22Rv1 (cell line): ENCODE data around the gene CECR2.

Source experiments
- ZFX ChIP-seq: fragments of 450-650 bp; IDR thresholded peaks from 2 replicates; pipeline ENCODE4 v1.6.1; 2017; ENCODE audit warnings: antibody characterized with exemption, borderline replicate concordance
- TF ChIP-seq, protein P1 (sequence below): fragments of 450-650 bp; IDR thresholded peaks from 2 replicates; pipeline ENCODE4 v1.5.1; 2017; ENCODE audit warnings: mild to moderate bottlenecking

DNA sequence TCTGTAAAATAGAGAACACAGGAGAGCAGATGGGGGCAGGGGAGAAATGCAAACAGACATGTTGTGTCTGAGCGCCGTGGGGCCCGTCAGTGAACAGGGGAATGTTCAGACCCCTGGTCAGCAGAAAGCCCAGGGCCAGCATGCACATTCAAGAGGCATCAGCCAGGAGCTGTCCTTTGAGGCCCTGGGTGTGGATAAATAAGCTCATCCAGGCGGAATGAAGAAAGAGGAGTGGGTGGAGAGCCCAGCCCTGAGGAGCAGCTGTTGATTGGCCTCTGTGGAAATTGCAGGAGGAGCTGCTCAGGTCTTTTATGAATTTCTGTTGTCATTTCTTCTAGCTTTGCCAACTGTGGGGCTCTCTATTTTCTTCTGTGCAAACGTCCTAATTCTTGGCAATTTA is 49.7 kb upstream of the CECR2 start:
- TF ChIP-seq, protein P1, sequence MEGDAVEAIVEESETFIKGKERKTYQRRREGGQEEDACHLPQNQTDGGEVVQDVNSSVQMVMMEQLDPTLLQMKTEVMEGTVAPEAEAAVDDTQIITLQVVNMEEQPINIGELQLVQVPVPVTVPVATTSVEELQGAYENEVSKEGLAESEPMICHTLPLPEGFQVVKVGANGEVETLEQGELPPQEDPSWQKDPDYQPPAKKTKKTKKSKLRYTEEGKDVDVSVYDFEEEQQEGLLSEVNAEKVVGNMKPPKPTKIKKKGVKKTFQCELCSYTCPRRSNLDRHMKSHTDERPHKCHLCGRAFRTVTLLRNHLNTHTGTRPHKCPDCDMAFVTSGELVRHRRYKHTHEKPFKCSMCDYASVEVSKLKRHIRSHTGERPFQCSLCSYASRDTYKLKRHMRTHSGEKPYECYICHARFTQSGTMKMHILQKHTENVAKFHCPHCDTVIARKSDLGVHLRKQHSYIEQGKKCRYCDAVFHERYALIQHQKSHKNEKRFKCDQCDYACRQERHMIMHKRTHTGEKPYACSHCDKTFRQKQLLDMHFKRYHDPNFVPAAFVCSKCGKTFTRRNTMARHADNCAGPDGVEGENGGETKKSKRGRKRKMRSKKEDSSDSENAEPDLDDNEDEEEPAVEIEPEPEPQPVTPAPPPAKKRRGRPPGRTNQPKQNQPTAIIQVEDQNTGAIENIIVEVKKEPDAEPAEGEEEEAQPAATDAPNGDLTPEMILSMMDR: no peak
- no peak for TF ChIP-seq ZFX
